ENCODE data around the gene PTPRA.

The PTPRA gene

GRCh38 chr20:2849529-2849928, 23.8 kb upstream of the PTPRA start (continued):
- TF ChIP-seq, protein P1, sequence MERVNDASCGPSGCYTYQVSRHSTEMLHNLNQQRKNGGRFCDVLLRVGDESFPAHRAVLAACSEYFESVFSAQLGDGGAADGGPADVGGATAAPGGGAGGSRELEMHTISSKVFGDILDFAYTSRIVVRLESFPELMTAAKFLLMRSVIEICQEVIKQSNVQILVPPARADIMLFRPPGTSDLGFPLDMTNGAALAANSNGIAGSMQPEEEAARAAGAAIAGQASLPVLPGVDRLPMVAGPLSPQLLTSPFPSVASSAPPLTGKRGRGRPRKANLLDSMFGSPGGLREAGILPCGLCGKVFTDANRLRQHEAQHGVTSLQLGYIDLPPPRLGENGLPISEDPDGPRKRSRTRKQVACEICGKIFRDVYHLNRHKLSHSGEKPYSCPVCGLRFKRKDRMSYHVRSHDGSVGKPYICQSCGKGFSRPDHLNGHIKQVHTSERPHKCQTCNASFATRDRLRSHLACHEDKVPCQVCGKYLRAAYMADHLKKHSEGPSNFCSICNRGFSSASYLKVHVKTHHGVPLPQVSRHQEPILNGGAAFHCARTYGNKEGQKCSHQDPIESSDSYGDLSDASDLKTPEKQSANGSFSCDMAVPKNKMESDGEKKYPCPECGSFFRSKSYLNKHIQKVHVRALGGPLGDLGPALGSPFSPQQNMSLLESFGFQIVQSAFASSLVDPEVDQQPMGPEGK (CRISPR knock-in tag; IDR thresholded peaks at IDR 0.05; ENCODE audit: borderline replicate concordance): no peak
- TF ChIP-seq ARNTL (CRISPR knock-in tag; IDR thresholded peaks at IDR 0.05; ENCODE audit: borderline replicate concordance, low read depth) (no peak), GLIS3 (CRISPR knock-in tag; IDR thresholded peaks at IDR 0.05) (no peak), OSR1 (CRISPR knock-in tag; IDR thresholded peaks at IDR 0.05) (no peak), ZNF70 (CRISPR knock-in tag; IDR thresholded peaks at IDR 0.05) (no peak)

DNA sequence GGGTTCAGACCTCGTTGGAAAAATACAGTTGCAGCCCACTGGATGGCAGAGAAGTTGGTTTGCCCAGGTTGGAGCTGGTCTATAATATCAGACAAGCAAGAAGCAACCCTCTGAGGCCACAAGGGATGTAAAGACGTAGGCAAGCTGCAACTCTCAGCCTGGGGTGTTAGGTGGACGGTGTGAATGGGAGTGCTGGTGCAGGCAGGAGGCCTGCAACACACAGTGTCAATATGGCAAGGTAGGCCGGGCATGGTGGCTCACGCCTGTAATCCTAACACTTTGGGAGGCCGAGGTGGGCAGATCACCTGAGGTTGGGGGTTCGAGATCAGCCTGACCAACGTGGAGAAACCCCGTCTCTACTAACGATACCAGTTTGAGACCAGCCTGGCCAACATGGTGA, 22.2 kb upstream of the PTPRA start:
- ATAC-seq: no peak
- no peak for TF ChIP-seq RARB (CRISPR knock-in tag; IDR thresholded peaks at IDR 0.05)
- no peak for TF ChIP-seq ZNF8 (CRISPR knock-in tag; IDR thresholded peaks at IDR 0.05)
- no peak for TF ChIP-seq GLIS3 (CRISPR knock-in tag; IDR thresholded peaks at IDR 0.05)
- TF ChIP-seq SNAI2 (CRISPR knock-in tag; IDR thresholded peaks at IDR 0.05): no peak
- no peak for TF ChIP-seq BACH2 (CRISPR knock-in tag; IDR thresholded peaks at IDR 0.05; ENCODE audit: borderline replicate concordance)
- TF ChIP-seq ZFP30 (CRISPR knock-in tag; IDR thresholded peaks at IDR 0.05): no peak
- TF ChIP-seq ZNF565 (CRISPR knock-in tag; conservative IDR thresholded peaks at IDR 0.05; ENCODE audit: low read depth): no peak
- TF ChIP-seq TOX (CRISPR knock-in tag; IDR thresholded peaks at IDR 0.05; ENCODE audit: borderline replicate concordance): no peak
- TF ChIP-seq ZFP3 (CRISPR knock-in tag; IDR thresholded peaks at IDR 0.05): no peak
- TF ChIP-seq CSRNP3 (CRISPR knock-in tag; IDR thresholded peaks at IDR 0.05): no peak
- TF ChIP-seq, protein P2, sequence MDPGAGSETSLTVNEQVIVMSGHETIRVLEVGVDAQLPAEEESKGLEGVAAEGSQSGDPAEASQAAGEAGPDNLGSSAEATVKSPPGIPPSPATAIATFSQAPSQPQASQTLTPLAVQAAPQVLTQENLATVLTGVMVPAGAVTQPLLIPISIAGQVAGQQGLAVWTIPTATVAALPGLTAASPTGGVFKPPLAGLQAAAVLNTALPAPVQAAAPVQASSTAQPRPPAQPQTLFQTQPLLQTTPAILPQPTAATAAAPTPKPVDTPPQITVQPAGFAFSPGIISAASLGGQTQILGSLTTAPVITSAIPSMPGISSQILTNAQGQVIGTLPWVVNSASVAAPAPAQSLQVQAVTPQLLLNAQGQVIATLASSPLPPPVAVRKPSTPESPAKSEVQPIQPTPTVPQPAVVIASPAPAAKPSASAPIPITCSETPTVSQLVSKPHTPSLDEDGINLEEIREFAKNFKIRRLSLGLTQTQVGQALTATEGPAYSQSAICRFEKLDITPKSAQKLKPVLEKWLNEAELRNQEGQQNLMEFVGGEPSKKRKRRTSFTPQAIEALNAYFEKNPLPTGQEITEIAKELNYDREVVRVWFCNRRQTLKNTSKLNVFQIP (CRISPR knock-in tag; IDR thresholded peaks at IDR 0.05; ENCODE audit: borderline replicate concordance, low read depth): no peak
- TF ChIP-seq ZNF70 (CRISPR knock-in tag; IDR thresholded peaks at IDR 0.05): no peak
- no peak for TF ChIP-seq OSR1 (CRISPR knock-in tag; IDR thresholded peaks at IDR 0.05)
- TF ChIP-seq ZC3H10 (CRISPR knock-in tag; IDR thresholded peaks at IDR 0.05): no peak
- TF ChIP-seq ARNTL (CRISPR knock-in tag; IDR thresholded peaks at IDR 0.05; ENCODE audit: borderline replicate concordance, low read depth): no peak

GRCh38 chr20:2858591-2858990, 14.7 kb upstream of the PTPRA start:
- TF ChIP-seq ZC3H10 (CRISPR knock-in tag; IDR thresholded peaks at IDR 0.05) (no peak), BACH2 (CRISPR knock-in tag; IDR thresholded peaks at IDR 0.05; ENCODE audit: borderline replicate concordance) (no peak), GLIS3 (CRISPR knock-in tag; IDR thresholded peaks at IDR 0.05) (no peak), PPARA (CRISPR knock-in tag; IDR thresholded peaks at IDR 0.05; ENCODE audit: borderline replicate concordance) (no peak), SNAI2 (CRISPR knock-in tag; IDR thresholded peaks at IDR 0.05) (no peak), TCF4 (CRISPR knock-in tag; IDR thresholded peaks at IDR 0.05; ENCODE audit: borderline replicate concordance) (no peak), ZFP3 (CRISPR knock-in tag; IDR thresholded peaks at IDR 0.05) (no peak), CSRNP3 (CRISPR knock-in tag; IDR thresholded peaks at IDR 0.05) (no peak), OSR1 (CRISPR knock-in tag; IDR thresholded peaks at IDR 0.05) (no peak), ZFP30 (CRISPR knock-in tag; IDR thresholded peaks at IDR 0.05) (no peak), ESRRG (CRISPR knock-in tag; IDR thresholded peaks at IDR 0.05) (no peak), ARNTL (CRISPR knock-in tag; IDR thresholded peaks at IDR 0.05; ENCODE audit: borderline replicate concordance, low read depth) (no peak), ISL1 (CRISPR knock-in tag; IDR thresholded peaks at IDR 0.05) (no peak), ZNF70 (CRISPR knock-in tag; IDR thresholded peaks at IDR 0.05) (no peak)
- TF ChIP-seq, protein P3, sequence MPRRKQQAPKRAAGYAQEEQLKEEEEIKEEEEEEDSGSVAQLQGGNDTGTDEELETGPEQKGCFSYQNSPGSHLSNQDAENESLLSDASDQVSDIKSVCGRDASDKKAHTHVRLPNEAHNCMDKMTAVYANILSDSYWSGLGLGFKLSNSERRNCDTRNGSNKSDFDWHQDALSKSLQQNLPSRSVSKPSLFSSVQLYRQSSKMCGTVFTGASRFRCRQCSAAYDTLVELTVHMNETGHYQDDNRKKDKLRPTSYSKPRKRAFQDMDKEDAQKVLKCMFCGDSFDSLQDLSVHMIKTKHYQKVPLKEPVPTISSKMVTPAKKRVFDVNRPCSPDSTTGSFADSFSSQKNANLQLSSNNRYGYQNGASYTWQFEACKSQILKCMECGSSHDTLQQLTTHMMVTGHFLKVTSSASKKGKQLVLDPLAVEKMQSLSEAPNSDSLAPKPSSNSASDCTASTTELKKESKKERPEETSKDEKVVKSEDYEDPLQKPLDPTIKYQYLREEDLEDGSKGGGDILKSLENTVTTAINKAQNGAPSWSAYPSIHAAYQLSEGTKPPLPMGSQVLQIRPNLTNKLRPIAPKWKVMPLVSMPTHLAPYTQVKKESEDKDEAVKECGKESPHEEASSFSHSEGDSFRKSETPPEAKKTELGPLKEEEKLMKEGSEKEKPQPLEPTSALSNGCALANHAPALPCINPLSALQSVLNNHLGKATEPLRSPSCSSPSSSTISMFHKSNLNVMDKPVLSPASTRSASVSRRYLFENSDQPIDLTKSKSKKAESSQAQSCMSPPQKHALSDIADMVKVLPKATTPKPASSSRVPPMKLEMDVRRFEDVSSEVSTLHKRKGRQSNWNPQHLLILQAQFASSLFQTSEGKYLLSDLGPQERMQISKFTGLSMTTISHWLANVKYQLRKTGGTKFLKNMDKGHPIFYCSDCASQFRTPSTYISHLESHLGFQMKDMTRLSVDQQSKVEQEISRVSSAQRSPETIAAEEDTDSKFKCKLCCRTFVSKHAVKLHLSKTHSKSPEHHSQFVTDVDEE (CRISPR knock-in tag; IDR thresholded peaks at IDR 0.05): no peak
- TF ChIP-seq, protein P1 (CRISPR knock-in tag; IDR thresholded peaks at IDR 0.05; ENCODE audit: borderline replicate concordance): no peak
- TF ChIP-seq, protein P2 (CRISPR knock-in tag; IDR thresholded peaks at IDR 0.05; ENCODE audit: borderline replicate concordance, low read depth): no peak
- ATAC-seq: no peak

Data from SK-N-SH treated with all-trans-retinoic acid at 6 μM for 48 hours (cell line).